GM19023 (cell line): ENCODE results near the gene SKAP2.

Experiments used
- ATAC-seq: cut with Tn5 transposase; IDR thresholded peaks from one replicate; pipeline ENCODE4 v1.9.1; 2021; ENCODE audit warnings: mild to moderate bottlenecking, moderate library complexity; ENCODE audit not compliant: unreplicated experiment

Gene SKAP2

DNA sequence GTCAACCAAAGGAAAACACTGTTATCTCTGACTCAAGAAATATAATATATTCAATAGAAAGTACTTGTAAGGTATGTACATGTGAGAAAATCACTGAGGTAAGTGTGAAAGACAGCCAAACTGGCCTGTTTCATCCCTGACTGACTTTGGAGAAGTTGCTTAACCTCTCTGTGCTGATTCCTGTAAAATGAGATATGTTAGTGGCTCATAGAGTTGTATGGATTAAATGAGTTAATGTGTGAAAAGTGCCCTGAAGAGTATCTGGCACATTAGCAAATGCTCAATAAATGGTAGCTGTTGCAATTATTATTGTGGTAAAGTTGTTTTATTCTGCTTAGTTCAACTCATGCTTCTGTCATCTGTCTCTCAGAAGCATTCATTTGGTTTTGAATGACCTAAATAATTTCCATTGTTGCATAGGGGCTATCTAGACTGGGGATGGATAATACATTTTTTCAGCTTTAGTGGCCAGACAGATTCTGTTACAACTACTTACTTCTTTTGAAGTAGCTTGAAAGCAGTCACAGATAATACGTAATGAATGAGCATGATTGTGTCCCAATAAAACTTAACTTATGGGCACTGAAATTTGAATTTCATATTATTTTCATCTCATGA is 84.3 kb downstream of the SKAP2 start:
- no peak for ATAC-seq

DNA sequence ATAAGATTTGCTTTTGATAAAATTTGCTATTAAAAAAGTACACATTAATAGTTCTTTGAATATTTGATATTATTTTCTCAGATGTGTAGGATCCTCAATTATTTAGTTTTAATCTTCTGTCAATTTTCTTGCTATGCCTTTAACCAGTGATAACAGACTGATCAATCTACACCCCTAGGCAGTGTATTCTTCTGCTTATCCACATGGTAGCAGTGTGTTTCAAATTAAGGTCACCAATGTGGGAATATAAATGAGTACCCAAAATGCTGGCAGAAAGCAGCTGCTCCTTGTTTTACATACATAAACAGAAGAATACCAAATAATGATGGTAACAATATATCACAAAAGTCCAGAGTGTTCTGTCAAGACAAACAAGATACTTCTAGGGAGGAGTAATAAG is 87.0 kb downstream of the SKAP2 start:
- ATAC-seq, result no peak

DNA sequence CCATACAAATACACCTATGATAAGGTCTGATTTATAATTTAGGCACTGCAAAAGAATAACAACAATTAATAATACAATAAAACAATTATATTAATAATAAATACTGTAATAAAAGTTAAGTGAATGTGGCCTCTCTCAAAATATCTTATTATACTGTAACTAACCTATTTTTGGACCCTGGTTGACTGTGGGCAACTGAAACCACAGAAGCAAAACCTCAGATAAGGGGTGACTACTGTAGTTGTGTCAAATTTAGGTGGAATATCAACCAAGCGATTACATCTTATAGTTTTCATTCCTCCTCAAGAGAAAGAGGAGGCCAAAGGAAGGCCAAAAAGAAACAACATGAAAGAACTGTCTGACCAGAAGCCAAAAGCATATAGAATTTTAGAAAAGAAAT is 103.9 kb downstream of the SKAP2 start:
- no peak for ATAC-seq

DNA sequence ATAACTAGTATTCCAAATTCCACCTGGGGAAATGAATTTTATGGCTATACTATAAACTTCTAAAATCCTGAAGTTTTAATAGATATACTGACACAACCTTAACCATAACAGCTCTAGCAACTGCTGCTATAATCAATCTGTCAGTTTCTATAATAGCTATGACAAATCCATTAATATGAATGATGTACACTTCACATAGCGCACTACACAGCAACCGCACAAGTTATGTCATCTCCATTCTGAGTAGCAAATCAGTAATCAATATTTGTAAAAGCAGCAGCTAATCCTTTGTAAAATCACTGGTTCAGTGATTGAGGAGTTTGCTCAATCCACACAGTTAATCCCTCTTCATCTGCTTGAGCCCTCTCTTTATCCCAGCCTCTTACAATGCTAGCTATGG is 105.3 kb downstream of the SKAP2 start:
- ATAC-seq, result no peak

DNA sequence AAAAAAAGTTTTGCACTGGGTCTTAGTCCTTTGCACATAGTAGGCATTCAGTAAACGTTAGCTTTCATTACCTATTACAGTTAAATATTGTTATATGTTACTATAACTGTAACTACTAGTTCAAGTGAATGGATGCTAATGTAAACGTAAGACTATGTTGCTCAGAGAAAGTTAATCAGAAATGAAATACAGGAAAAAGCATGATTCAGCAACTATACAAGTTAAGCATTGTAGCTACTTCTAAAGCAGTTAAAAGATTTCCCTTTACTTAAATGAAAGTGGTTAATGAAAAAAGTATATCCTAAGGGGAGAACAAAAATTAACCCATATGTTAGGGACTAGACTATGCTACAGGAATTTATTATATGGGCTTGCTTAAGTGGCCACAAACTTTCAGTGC is 121.2 kb downstream of the SKAP2 start:
- no peak for ATAC-seq

DNA sequence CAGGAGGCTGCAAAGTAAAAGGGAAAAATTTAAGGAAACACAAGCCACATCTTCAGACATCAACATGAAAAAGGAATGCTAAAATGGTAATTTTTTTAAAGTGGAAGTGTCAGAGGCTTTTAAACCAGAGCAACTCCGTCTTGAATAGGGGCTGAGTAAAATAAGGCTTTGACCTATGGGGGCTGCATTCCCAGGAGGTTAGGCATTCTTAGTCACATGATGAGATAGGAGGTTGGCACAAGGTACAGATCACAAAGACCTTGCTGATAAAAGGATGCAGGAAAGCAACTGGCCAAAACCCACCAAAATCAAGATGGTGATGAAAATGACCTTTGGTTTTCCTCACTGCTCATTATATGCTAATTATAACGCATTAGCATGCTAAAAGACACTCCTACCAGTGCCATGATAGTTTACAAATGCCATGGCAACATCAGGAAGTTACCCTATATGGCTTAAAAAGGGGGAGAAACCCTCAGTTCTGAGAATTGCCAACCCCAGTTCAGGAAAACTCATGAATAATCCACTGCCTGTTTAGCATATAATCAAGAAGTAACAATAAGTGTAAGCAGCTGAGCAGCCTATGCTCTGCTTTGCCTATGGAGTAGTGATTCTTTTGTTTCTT is 128.3 kb downstream of the SKAP2 start:
- no peak for ATAC-seq

DNA sequence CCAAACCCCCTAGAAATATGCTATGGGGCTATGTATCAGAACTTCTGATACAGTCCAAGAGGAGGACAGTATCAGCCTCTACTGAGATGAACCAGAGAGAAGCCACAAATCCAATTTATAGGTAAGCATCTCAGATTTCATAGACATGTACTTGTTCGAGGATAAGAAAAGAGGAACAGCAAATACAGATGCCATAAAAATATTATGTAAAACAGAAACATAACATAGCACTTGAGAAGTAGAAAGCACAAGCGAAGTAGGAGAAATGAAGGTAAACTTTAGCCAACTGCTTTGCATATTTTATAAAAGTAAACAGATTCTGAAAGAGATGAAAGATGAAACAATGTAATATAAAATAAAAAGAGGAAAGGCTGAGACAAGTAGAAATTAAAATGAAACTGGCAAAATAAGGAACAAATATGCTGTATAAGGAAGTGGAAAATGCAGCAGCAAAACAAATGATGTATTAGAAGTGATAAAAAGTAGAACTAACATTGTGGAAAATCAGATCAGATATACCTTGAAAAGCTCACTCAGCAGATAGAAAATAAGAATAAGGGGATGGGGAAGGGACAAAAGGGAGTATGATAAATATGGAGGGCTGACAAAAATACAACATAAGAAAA is 135.1 kb downstream of the SKAP2 start:
- ATAC-seq, result no peak

DNA sequence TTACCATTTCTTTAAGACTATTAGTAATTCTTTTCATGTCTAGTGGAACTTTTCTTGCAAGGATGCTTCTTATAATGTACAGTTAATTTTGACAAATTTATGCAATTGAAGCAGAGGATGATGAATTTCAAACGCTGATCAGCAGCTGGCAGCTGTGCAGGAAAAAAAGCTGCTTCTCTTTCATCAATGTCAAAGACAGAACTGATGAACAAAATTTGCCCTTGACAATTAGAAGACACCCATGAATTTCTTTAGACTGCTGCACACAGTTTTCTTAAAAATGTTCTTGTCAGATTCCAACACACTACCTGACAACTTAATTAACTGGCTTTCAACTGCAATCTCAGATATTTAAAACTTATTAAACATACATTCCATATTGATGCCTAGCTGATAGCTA is 138.3 kb downstream of the SKAP2 start:
- ATAC-seq, result no peak

DNA sequence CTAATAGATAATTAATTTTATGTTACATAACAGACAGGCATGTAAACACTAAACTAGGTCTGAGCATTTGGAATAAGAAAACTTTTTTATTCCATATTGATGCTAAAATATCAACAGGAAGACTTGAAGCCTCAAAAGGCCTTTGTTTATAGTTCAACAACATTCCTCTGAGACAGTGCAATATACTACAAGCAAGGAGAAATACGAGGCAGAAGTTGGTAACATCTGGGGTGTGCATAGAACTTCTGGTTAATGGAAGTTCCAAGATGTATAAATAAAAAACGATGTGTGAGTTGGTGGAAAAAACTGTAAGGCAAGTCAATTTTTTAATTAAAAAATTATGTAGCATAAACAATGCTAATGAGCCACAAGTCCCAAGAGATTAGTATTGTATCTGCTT is 139.6 kb downstream of the SKAP2 start:
- ATAC-seq, result no peak

DNA sequence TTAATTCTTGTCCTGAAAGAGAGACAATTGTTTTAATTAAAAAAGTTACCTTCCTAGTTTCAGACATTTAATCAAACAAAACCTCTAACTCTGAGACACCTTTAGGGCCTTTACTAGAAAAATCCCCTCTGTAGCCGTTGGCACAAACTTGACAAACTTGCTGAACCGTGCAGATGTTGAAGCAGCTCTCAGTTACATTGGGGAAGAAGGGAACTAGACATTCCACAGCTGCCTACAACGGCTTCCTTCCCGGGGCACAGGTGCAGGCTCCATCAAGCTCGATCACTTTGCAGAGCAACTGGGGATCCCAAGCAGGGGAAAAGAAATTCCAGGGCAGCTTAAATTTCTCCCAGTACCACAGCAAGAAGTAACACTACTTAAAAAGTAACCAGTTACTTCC is 141.3 kb downstream of the SKAP2 start:
- no peak for ATAC-seq

DNA sequence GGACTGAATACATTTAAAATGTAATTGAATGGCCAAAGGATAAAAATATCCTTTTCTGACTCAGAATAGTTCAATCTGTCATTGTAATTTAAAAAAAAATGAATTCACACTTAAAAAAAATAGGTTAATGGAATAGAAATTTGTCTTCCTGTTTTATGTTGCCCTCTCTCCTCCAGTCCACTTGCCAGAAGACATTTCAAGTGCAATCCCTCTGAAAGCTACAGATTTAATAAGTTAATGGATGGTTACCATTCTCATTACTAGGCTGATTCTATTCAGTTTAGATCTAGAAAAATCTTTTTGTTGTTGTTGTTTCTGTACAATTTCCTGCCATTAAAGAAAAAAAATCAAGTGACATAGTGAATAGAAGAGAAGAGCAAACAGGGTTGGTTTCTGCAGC is 142.9 kb downstream of the SKAP2 start:
- no peak for ATAC-seq

DNA sequence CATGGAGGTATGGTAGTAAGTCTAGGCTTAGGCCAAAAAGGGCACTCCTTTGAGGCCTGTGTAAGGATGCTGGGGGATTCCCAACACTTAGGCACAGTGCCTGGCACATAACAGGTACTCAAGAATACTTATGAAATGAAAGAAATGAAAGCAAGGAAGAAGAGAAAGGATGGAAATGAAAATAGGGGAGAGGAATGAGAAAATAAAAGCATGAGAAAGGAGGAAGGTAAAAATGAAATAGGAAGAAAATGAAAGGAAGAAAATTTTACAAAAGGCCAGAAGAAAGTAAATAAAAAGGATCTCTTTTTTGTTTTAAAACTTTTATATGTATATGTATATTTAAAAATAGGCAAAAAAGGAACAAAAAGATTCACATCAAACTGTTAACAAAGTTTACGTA is 146.3 kb downstream of the SKAP2 start:
- no peak for ATAC-seq

DNA sequence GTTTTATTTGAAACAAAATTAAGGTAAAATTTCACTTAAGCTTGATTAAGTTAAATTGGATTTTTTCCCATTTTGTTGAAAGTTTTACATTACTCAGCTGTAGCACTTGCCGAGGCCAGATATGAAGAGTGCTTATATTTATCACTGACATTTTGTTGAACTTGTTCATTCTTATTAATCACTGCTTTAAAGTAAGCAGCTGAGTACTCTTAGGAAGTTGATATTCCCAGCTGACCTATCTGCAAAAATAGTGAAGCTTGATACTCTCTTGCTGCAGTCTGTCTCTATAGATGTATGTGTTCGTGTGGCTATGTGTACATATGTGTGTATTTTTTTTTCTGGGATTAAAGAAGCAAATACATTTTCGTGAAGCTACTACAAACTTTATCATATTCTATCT is 150.0 kb downstream of the SKAP2 start:
- no peak for ATAC-seq

DNA sequence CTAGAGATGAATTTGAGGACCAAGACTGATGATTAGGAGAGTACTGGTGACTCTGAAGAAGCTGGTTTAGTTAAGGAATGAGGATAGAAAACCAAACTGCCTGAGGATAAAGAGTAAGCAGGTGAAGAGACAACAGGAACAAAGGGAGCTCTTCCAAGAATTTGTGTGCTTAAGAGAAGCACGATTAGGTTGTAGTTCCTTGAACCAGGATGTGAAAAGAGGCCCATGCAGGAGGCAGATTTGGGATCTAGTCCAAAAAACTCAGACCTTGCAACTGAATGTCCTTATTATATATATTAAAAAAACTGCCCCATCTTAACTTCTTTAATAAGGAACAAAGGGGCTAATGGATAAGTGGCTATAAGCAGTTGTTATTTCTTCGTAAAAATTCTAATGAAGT is 150.4 kb downstream of the SKAP2 start:
- ATAC-seq, result no peak

DNA sequence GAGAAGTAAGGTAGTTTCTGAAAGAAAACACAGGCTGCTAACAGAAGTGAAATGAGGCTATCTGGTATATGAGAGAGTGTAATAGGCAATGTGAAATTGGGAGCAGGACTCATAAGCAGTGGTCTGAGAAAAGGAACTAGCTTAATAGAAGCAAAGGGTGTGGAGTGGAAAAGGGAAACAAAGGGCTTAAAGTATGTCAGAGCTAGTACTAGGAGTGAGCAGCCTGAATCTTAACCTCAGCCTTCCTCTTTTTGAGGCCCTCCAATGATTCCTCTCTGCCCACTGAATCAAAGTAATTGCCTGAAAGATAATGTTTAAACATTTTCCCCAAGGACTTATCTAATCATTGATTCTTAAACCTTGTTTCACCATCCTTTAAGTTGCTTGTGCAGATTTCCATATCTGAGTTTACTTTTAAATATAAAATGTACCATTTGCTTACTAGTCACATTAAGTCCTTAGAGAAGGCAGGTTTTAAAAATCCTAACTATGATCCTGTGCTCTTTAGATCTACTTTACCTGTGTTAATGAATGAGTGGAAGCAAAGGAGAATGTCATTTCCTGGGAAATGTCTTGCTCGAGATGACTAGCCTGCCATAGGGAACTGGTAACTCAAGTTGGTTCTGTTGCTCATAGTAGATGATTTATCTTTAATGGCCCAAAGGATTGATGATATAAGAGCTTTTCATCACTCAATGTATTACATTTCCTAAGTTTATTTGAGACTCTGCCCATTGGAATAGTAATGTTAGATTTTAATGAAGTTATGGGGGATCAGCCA is 155.0 kb downstream of the SKAP2 start:
- no peak for ATAC-seq

DNA sequence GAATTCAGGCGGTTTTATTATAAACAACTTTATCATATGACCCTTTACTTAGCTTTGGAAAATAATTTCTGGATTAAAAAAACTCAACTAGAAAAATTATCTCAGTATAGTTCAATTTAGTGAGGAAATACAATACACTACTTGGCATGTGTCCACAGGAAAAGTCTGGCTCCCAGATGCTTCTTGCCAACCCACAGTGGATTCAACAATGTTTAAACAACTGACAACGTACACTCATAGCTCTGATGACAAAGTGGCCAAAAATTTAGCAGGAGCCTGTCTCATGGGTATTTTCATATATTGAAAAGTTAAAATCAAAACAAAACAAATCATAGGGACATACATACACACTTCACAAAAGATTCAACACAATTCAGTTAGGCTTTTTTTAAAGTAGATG is 158.8 kb downstream of the SKAP2 start:
- no peak for ATAC-seq

DNA sequence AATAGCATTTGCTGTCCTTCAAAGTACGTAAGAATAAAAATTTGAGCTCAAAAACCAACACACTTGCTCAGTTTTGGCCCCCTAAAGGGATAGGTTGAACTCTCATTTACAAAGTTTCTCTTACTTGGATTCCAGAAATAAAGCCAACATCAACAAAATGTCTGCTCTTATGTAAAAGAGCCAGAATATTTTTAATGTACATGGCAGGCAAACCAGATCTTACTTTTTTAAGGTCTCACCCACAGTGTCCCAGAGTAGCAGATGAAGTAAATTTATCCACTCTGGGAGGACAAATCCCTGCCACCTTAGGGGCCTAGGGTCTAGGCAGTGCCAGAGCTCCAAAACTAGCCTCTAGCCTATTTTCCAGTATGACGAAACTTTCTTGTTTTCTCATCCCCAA is 159.6 kb downstream of the SKAP2 start:
- no peak for ATAC-seq

DNA sequence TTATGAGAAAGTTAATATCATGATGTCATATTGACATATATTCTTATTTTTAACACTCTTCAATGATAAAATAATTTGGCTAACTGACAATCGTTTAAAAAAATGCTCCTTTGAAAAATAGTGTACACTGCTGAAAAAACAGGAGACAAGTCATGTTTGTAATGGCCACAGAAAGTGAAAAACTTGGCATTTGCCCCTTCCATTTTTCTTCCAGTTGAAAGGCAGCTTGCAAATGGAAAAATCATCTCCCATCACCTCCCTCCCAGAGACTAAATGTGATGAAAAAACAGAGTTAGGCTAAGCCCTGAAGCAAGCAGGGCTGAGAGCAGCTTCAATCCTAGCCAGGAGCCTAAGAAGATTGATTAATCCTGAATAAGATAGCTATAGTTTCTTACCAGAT is 160.4 kb downstream of the SKAP2 start:
- no peak for ATAC-seq

DNA sequence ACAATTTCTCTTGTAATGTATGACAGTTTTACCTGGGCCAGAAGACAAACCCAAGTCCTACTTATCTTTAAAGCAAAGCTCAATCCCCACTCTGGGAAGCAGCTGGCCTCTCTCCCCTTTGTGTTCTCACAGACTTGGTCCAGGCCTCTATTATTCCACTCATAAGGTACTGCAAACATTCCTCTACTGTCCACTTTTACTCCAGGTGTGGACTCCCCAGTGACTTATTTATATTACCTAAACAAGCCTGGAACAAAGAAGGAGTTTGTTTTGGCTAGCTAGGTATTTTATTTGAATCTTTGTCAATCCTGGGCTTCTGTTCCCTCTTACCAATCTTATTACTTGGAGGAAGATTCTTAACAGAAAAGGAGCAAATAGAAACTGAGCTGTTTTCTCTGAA is 163.5 kb downstream of the SKAP2 start:
- ATAC-seq, result no peak

DNA sequence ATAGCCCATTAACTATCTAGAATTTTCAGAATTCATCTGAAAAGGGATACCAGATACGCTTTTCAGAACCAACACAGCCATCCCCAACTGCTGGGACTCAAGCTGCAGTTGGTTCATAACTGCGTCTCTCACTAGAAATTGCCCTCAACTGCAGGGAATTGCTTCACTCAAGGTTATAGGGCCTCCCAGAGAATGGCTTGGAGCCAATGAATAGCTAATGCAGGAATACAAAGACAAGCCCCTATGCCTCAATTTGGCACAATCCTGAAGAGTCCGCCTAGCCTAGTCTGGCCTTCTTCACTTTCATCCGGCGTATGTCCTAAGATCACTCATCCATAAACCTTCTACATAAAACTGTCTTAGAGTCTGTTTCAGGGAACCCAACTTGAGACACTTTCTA is 164.0 kb downstream of the SKAP2 start:
- ATAC-seq, result no peak

DNA sequence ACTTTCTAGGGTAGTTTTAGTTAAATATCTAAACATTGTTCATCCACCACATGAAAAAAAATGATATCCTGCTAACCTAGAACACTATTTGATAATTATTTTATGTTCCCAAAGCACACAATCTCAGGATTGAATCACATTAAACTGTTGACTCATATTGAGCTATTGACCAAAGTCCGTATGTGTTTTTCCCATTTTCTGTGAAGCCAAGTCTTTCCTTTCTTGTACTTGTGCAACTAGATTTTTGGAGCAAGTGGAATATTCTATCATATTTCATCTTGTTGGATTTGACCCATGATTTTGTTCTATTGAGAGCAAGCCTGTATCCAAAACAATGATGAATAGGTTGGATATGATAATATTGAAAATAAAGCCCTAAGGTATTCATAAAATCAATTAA is 164.6 kb downstream of the SKAP2 start:
- ATAC-seq, result no peak

DNA sequence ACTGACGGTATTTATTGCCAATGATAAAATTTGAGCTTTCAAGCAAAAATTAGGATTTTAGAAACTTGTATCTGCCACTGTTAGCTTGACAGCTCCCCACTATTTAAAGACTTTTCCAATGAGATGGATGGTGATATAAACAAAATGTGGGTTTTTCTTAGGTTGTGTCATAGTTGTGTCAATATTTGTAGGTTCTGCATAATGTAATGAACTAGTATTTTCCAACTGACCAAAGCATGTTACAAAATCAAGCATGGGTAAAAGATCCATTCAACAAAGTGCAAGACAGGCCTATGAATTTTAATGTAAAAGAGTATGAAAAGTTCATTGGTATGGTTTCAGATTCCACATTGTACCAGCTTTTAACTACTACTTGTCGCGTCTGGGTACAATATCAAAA is 165.6 kb downstream of the SKAP2 start:
- no peak for ATAC-seq
